ENCODE results near the gene PRSS27.

Gene PRSS27

DNA sequence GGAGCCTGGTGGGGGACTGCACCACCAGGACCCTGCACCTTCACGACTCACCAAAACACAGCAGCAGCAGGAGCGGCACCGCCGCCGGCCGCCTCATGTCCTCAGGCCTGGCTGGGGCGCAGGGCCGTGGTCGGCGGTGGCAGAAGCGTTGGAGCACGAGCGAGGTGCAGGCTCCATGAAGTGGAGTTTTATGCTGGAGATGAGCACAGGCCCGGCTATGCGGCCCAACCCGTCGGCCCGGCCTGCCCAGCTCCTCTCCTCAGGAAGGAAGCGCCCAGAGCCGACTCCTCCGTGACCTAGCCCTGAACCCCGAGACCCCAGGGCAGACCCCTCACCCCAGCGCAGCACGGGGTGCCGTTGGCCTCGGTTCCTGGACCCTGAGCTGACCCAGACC, at the start of gene PRSS27:
PRSS27 (minus strand) TSS at position 161 of the 394 bp plus-strand sequence; CDS start at position 97, 64 bp downstream.
- TF ChIP-seq GATA2 (IDR thresholded peaks at IDR 0.05; ENCODE audit: low read depth, low read length) (no peak), GATA3 (IDR thresholded peaks at IDR 0.05; ENCODE audit: low read depth, low read length) (no peak)

- TF ChIP-seq GATA2 (IDR thresholded peaks at IDR 0.05; ENCODE audit: low read depth, low read length), result no peak
- TF ChIP-seq GATA3 (IDR thresholded peaks at IDR 0.05; ENCODE audit: low read depth, low read length), result no peak
Measured at GRCh38 chr16:2769675-2770056, 49.6 kb upstream of the PRSS27 start.

GRCh38 chr16:2769100-2769529, 49.1 kb upstream of the PRSS27 start:
- TF ChIP-seq GATA3 (IDR thresholded peaks at IDR 0.05; ENCODE audit: low read depth, low read length) (no peak), GATA2 (IDR thresholded peaks at IDR 0.05; ENCODE audit: low read depth, low read length) (no peak)

GRCh38 chr16:2768403-2769089, 48.5 kb upstream of the PRSS27 start:
- no peak for TF ChIP-seq GATA2 (IDR thresholded peaks at IDR 0.05; ENCODE audit: low read depth, low read length)
- no peak for TF ChIP-seq GATA3 (IDR thresholded peaks at IDR 0.05; ENCODE audit: low read depth, low read length)

- TF ChIP-seq GATA2 (IDR thresholded peaks at IDR 0.05; ENCODE audit: low read depth, low read length) (no peak), GATA3 (IDR thresholded peaks at IDR 0.05; ENCODE audit: low read depth, low read length) (no peak)
Measured at GRCh38 chr16:2767891-2768290, 47.9 kb upstream of the PRSS27 start.

GRCh38 chr16:2767140-2767731, 47.2 kb upstream of the PRSS27 start:
- TF ChIP-seq GATA2 (IDR thresholded peaks at IDR 0.05; ENCODE audit: low read depth, low read length) (no peak), GATA3 (IDR thresholded peaks at IDR 0.05; ENCODE audit: low read depth, low read length) (no peak)

DNA sequence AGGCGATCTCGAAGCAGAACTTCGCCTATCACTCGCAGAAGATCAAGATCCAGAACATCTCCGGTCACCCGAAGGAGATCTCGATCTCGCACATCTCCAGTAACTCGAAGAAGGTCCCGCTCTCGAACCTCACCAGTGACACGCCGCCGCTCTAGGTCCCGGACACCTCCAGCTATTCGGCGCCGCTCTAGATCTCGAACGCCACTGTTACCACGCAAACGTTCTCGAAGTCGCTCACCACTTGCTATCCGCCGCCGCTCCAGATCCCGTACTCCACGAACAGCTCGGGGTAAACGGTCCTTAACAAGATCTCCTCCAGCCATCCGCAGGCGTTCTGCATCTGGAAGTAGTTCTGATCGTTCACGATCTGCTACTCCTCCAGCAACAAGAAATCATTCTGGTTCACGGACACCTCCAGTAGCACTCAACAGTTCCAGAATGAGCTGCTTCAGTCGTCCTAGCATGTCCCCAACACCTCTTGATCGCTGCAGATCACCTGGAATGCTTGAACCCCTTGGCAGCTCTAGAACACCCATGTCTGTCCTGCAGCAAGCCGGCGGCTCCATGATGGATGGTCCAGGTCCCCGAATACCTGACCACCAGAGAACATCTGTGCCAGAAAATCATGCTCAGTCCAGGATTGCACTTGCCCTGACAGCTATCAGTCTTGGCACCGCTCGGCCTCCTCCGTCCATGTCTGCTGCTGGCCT, 46.6 kb upstream of the PRSS27 start:
- TF ChIP-seq GATA2 (IDR thresholded peaks at IDR 0.05; ENCODE audit: low read depth, low read length), result no peak
- no peak for TF ChIP-seq GATA3 (IDR thresholded peaks at IDR 0.05; ENCODE audit: low read depth, low read length)

- no peak for TF ChIP-seq GATA3 (IDR thresholded peaks at IDR 0.05; ENCODE audit: low read depth, low read length)
- TF ChIP-seq GATA2 (IDR thresholded peaks at IDR 0.05; ENCODE audit: low read depth, low read length), result no peak
Measured at GRCh38 chr16:2765462-2766404, 45.7 kb upstream of the PRSS27 start.

DNA sequence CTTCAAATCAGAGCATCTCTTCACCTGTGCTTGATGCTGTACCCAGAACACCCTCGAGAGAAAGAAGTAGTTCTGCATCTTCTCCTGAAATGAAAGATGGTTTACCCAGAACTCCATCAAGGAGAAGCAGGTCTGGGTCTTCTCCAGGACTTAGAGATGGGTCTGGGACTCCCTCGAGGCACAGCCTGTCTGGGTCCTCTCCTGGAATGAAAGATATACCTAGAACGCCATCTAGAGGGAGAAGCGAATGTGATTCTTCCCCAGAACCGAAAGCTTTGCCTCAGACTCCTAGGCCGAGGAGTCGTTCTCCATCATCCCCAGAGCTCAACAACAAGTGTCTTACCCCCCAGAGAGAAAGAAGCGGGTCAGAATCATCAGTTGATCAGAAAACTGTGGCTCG, 44.7 kb upstream of the PRSS27 start:
- TF ChIP-seq GATA3 (IDR thresholded peaks at IDR 0.05; ENCODE audit: low read depth, low read length) (no peak), GATA2 (IDR thresholded peaks at IDR 0.05; ENCODE audit: low read depth, low read length) (no peak)

GRCh38 chr16:2763173-2763572, 43.1 kb upstream of the PRSS27 start:
- TF ChIP-seq GATA3 (IDR thresholded peaks at IDR 0.05; ENCODE audit: low read depth, low read length) (no peak), GATA2 (IDR thresholded peaks at IDR 0.05; ENCODE audit: low read depth, low read length) (no peak)

DNA sequence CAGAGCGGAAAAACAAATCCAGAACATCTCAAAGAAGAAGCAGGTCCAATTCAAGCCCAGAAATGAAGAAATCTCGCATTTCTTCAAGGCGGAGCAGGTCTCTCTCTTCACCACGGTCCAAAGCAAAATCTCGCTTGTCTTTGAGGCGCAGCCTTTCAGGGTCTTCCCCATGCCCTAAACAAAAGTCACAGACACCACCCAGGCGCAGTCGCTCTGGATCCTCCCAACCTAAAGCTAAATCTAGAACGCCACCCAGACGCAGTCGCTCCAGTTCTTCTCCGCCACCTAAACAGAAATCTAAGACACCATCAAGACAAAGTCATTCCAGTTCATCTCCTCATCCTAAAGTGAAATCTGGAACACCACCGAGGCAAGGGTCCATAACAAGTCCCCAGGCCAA, 42.7 kb upstream of the PRSS27 start:
- TF ChIP-seq GATA2 (IDR thresholded peaks at IDR 0.05; ENCODE audit: low read depth, low read length) (no peak), GATA3 (IDR thresholded peaks at IDR 0.05; ENCODE audit: low read depth, low read length) (no peak)

DNA sequence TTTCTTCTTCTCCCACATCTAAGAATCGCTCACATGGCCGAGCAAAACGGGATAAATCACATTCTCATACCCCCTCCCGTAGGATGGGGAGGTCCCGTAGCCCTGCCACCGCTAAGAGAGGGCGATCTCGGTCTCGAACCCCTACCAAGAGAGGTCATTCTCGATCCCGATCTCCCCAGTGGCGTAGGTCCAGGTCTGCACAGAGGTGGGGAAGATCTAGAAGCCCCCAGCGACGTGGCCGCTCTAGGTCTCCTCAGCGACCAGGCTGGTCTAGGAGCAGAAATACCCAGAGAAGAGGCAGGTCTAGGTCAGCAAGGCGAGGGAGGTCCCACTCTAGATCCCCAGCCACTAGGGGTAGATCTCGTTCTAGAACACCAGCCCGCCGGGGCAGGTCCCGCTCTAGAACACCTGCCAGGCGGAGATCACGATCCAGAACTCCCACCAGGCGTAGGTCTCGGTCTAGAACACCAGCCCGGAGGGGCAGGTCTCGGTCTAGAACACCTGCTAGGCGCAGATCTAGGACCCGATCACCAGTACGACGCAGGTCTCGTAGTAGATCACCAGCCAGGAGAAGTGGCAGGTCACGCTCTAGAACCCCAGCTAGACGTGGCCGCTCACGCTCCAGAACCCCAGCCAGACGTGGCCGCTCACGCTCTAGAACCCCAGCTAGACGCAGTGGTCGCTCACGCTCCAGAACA, 42.0 kb upstream of the PRSS27 start:
- TF ChIP-seq GATA3 (IDR thresholded peaks at IDR 0.05; ENCODE audit: low read depth, low read length) (no peak), GATA2 (IDR thresholded peaks at IDR 0.05; ENCODE audit: low read depth, low read length) (no peak)

GRCh38 chr16:2761472-2761871, 41.4 kb upstream of the PRSS27 start:
- TF ChIP-seq GATA3 (IDR thresholded peaks at IDR 0.05; ENCODE audit: low read depth, low read length) (no peak), GATA2 (IDR thresholded peaks at IDR 0.05; ENCODE audit: low read depth, low read length) (no peak)
